ENCODE results near the gene GSG1. TPM values are rescaled to one million over a fixed set of nuclear protein-coding genes. Genes with fewer than 3 reads are reported as not detected.
"Not testable (repeated sequence)": the region's sequence is repeated elsewhere in the genome, so short reads cannot be mapped to it uniquely, and the experiment has no call there.

The GSG1 gene
- total RNA-seq, 6 experiments from 2014 or later: 0.48 to 1.0 (median 0.75) TPM

DNA sequence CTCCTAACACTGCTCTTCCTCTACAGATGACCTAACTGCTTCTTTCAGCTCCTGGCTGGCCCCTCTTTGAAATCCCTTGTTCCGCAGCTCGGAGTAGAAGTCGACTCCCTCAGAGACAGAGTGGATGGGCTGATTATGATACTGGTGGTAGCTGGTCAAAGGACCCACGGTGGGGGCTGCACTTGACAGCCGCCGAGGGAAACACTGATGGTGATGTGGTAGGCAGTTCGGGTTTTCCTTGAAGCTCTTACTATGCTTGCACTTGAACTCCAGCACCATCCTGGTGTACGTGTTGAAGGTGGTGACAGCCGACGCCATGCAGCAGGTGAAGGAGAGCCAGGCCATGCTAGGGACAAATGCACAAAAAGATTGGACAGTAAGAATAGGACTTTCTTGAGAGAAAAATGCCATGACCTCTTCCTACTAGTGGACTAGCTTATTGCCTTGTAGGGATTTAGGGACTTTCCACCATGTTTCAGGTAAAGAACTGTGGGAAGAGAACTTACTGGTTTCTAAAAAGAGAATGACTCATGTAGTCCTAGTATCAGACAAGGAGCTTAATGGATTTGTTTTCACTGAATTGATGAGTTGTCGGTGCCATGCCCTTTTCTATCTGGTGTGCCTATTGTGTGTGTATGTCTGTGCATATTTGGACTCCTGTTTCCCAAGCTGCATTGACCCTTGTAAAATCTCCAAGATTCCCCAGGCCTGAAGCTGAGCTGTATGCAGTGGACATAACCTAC is 18.4 kb downstream of the GSG1 start:
- H3K4me3 Mint-ChIP-seq: no peak overlapping the region
- no peak for DNase-seq
- H3K27ac Mint-ChIP-seq: no peak overlapping the region
- H3K9me3 Mint-ChIP-seq: no peaks in the 10 kb centered on the region
- H3K36me3 Mint-ChIP-seq (ENCODE audit: low read depth): peaks cover 23% of the 10 kb centered on the region
- peaks cover 2% of the 10 kb centered on the region for H3K27me3 Mint-ChIP-seq (ENCODE audit: insufficient read depth)
- H3K4me1 Mint-ChIP-seq (ENCODE audit: low read depth): no peaks in the 10 kb centered on the region
- TF ChIP-seq, protein P1, sequence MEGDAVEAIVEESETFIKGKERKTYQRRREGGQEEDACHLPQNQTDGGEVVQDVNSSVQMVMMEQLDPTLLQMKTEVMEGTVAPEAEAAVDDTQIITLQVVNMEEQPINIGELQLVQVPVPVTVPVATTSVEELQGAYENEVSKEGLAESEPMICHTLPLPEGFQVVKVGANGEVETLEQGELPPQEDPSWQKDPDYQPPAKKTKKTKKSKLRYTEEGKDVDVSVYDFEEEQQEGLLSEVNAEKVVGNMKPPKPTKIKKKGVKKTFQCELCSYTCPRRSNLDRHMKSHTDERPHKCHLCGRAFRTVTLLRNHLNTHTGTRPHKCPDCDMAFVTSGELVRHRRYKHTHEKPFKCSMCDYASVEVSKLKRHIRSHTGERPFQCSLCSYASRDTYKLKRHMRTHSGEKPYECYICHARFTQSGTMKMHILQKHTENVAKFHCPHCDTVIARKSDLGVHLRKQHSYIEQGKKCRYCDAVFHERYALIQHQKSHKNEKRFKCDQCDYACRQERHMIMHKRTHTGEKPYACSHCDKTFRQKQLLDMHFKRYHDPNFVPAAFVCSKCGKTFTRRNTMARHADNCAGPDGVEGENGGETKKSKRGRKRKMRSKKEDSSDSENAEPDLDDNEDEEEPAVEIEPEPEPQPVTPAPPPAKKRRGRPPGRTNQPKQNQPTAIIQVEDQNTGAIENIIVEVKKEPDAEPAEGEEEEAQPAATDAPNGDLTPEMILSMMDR (IDR thresholded peaks at IDR 0.05): no peak

DNA sequence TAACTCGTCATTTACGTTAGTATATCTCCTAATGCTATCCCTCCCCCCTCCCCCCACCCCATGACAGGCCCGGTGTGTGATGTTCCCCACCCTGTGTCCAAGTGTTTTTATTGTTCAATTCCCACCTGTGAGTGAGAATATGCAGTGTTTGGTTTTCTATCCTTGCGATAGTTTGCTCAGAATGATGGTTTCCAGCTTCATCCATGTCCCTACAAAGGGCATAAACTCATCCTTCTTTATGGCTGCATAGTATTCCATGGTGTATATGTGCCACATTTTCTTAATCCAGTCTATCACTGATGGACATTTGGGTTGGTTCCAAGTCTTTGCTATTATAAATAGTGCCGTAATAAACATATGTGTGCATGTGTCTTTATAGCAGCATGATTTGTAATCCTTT is 19.8 kb downstream of the GSG1 start:
- not testable (repeated sequence) for H3K4me1 Mint-ChIP-seq (ENCODE audit: low read depth); DNase-seq; H3K4me3 Mint-ChIP-seq; H3K27me3 Mint-ChIP-seq (ENCODE audit: insufficient read depth); H3K27ac Mint-ChIP-seq; H3K9me3 Mint-ChIP-seq
- peaks cover 23% of the 10 kb centered on the region for H3K36me3 Mint-ChIP-seq (ENCODE audit: low read depth)

DNA sequence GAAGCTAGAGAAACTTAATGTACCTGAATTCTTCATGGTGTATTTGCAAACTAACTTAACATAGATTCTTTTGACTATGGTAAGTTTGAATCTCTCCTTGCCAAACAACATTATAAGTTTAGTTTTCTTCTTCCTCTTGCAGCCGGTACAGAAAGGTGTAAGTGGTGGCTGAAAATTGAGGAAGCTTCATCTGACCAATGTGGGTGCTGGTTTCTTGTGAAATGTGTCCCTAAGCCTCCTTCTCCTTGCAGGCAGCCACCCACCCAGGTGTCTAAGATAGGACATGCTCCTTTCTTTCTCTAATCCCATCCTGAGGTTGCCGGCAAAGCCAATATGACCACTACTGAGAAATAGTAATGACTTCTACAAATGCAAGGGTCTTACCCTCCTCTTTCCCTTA is 20.6 kb downstream of the GSG1 start:
- H3K4me1 Mint-ChIP-seq (ENCODE audit: low read depth): no peaks in the 10 kb centered on the region

DNA sequence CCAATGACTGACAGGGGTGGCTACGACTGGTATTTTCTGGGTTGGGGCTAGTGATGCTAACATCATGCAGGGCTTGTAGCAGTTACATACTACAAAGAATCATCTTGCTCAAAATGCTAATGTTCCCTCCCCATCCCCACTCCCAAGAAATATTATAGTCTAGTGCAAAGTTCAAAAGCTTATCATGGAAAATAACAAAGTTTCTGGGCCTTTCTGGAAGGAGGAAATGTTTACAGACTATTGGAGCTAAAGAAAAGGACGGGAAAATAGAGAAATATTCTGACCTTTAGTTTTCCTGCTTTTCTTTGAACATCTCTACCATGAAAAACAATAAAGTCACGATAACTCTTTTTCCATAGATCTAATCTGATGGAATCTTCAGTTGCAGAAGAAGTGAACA is 23.2 kb downstream of the GSG1 start:
- DNase-seq: no peak
- Mint-ChIP-seq H3K36me3 (ENCODE audit: low read depth) (peaks cover 28% of the 10 kb centered on the region), H3K4me1 (ENCODE audit: low read depth) (peaks cover 14% of the 10 kb centered on the region), H3K27me3 (ENCODE audit: insufficient read depth) (no peaks in the 10 kb centered on the region; the same call in 1 of the 2 replicates), H3K27ac (no peak overlapping the region), H3K9me3 (no peaks in the 10 kb centered on the region), H3K4me3 (no peak overlapping the region)
- TF ChIP-seq, protein P1 (IDR thresholded peaks at IDR 0.05): no peak

More for the DNA sequence above, 20.6 kb downstream of the GSG1 start:
- H3K27me3 Mint-ChIP-seq (ENCODE audit: insufficient read depth): peaks cover 2% of the 10 kb centered on the region
- TF ChIP-seq, protein P1 (IDR thresholded peaks at IDR 0.05): no peak
- no peak for DNase-seq
- H3K9me3 Mint-ChIP-seq: no peaks in the 10 kb centered on the region
- H3K4me3 Mint-ChIP-seq: no peak overlapping the region
- no peak overlapping the region for H3K27ac Mint-ChIP-seq
- H3K36me3 Mint-ChIP-seq (ENCODE audit: low read depth): peaks cover 23% of the 10 kb centered on the region

DNA sequence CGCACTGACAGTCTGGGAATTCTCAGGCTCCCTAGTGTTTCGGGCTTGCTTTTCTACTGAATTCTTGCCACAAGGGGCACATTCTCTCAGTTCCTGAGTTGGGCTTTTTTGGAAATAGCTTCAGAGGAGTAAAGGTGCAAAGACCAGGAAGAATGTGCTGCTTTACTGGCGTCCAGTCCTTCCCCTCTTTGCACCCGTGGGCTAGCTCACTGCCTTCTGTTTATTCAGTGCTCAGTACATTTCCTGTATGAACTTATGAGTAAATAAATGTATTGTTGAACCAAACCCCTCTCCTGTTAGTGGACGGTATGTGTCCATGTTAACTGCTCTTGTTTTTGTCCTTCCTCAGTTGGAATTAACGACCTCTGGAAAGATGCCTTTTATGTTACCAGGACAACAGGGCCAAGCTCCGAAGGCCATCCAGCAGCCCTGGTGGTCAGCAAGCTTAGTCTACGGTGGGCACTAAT is 24.0 kb downstream of the GSG1 start:
- Mint-ChIP-seq H3K27ac (no peak overlapping the region), H3K27me3 (ENCODE audit: insufficient read depth) (no peaks in the 10 kb centered on the region; the same call in 1 of the 2 replicates), H3K4me1 (ENCODE audit: low read depth) (peaks cover 22% of the 10 kb centered on the region), H3K4me3 (no peak overlapping the region), H3K9me3 (no peaks in the 10 kb centered on the region), H3K36me3 (ENCODE audit: low read depth) (peaks cover 22% of the 10 kb centered on the region; the same call in 1 of the 2 replicates)
- DNase-seq: no peak
- TF ChIP-seq, protein P1 (IDR thresholded peaks at IDR 0.05): peak; percentile 48

DNA sequence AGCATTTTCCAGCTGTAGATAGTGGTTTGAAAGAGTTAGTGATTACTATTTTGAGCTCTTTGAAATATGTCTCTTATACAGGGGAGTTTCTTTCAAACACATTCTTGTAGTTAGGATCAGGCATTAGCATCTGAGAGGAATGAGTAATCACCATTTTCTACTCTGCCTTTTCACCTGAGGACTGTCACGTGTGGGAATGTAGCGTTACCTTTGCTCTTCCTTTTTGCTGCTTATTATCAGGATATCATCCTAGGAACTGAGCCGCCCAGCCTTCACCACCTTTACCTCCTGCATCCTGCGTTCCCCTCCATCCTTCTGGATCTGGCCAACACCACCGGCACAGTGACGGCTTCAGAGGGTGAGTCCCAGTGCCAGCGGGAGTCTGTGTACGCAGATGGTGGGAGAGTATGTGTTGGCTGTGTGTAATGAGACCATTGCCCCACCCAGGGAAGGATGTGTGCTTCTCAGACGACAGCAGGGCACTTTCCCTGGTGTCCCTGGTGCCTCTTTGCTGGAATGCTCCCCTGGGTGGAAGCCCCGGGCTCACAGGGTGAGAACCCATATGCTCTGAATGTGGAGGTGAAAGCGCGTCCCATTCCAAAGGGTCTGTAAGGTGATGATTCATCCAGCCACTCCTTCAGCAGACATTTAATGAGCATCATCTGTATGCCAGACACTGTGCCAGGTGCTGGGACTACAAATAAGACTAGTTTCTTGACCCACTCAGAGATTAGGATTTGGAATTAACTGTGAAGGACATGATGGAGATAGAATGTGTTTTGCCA is 27.5 kb downstream of the GSG1 start:
- no peaks in the 10 kb centered on the region for H3K27me3 Mint-ChIP-seq (ENCODE audit: insufficient read depth)
- H3K9me3 Mint-ChIP-seq: no peaks in the 10 kb centered on the region
- H3K4me3 Mint-ChIP-seq: peak overlapping the region; percentile 49; the same call in 1 of the 2 replicates
- no peak overlapping the region for H3K27ac Mint-ChIP-seq
- peaks cover 34% of the 10 kb centered on the region for H3K4me1 Mint-ChIP-seq (ENCODE audit: low read depth)
- TF ChIP-seq, protein P1 (IDR thresholded peaks at IDR 0.05): no peak
- H3K36me3 Mint-ChIP-seq (ENCODE audit: low read depth): peaks cover 18% of the 10 kb centered on the region; the same call in 1 of the 2 replicates
- DNase-seq: no peak

All from HFFc6 (cell line).